Measurements from ENCODE around the gene FGFR4. TPM values are rescaled to one million over a fixed set of nuclear protein-coding genes. Genes with fewer than 3 reads are reported as not detected.
A peak's percentile ranks its signal among the peaks of the same experiment; 100 is the strongest.

FGFR4 gene
- total RNA-seq (2014; rRNA removed; shearing (Covaris generic)) (145 and 150 TPM in 2 replicates), polyA plus RNA-seq (2016; fragmentation: Nextera tagmentation; extraction: Ambion mirVana) (40.3 and 43.4 TPM in 2 replicates)
- long read RNA-seq, partial matches to known transcripts, result 0 of 10 reads
- long read RNA-seq, other reads (novel, unspliced or antisense), result 6 of 10 reads

DNA sequence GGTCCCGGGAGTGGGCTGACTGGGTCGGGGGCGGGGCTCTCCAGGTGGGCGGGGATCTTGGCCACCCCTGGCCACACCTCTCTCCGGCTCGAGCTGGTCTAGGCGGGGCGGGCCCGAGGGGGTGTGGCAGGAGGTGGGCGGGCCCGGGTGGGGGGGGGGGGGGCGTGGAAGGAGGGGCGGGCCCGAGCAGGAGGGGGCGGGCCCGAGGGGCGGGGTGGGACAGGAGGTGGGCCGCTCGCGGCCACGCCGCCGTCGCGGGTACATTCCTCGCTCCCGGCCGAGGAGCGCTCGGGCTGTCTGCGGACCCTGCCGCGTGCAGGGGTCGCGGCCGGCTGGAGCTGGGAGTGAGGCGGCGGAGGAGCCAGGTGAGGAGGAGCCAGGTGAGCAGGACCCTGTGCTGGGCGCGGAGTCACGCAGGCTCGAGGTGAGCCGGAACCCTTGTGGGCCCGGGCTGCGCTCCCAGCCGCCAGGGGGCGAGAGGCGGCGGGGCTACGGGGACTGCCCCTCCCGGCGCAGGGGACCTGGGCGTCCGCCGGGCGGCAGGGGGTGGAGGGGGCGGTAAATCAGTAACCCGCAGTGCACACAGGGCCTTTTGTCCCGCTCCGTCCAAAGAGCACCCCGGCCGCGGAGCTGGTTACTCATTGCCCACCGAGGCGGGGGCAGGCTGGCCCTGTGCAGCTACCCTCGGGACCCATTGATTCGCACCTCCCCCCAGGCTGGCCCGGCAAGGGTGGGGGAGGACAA lies at the start of gene FGFR4:
FGFR4 (plus strand) TSS at position 262 of the 744 bp plus-strand sequence. CDS start 2,688 bp downstream, outside the sequence.
- H3K79me2 ChIP-seq (replicated peaks; ENCODE audit: insufficient read depth), result peaks cover 22% of the 10 kb centered on the region
- Mint-ChIP-seq H3K4me3 (peak within 1 kb of the TSS; percentile 71), H3K27ac (peak within 1 kb of the TSS; percentile 17; the same call in 1 of the 2 replicates), H3K27me3 (ENCODE audit: insufficient read depth, low read depth, poor library complexity) (peaks cover 11% of the 10 kb centered on the region), H3K9me3 (no peaks in the 10 kb centered on the region; the same call in 2 of the 3 replicates), H3K4me1 (peaks cover 31% of the 10 kb centered on the region), H3K36me3 (ENCODE audit: low read depth) (peaks cover 17% of the 10 kb centered on the region)
- peak within 1 kb of the TSS; percentile 95 for H3K4me3 ChIP-seq
- H2AFZ ChIP-seq, result peak within 1 kb of the TSS; percentile 78
- H3K27ac ChIP-seq (ENCODE audit: low read depth), result peak within 1 kb of the TSS; percentile 81
- H3K4me2 ChIP-seq, result peak within 1 kb of the TSS; percentile 98
- TF ChIP-seq STAT1 (IDR thresholded peaks at IDR 0.05; ENCODE audit: unreplicated experiment) (peak; percentile 80), EZH2 (IDR thresholded peaks at IDR 0.05; ENCODE audit: low read depth, unreplicated experiment) (no peak), POLR2AphosphoS5 (IDR thresholded peaks at IDR 0.05; ENCODE audit: low read depth) (peak; percentile 85), CREB1 (CRISPR knock-in tag; IDR thresholded peaks at IDR 0.05; ENCODE audit: low read depth) (peak; percentile 60; the same call in 1 of the 2 replicates)
- TF ChIP-seq, protein P1, sequence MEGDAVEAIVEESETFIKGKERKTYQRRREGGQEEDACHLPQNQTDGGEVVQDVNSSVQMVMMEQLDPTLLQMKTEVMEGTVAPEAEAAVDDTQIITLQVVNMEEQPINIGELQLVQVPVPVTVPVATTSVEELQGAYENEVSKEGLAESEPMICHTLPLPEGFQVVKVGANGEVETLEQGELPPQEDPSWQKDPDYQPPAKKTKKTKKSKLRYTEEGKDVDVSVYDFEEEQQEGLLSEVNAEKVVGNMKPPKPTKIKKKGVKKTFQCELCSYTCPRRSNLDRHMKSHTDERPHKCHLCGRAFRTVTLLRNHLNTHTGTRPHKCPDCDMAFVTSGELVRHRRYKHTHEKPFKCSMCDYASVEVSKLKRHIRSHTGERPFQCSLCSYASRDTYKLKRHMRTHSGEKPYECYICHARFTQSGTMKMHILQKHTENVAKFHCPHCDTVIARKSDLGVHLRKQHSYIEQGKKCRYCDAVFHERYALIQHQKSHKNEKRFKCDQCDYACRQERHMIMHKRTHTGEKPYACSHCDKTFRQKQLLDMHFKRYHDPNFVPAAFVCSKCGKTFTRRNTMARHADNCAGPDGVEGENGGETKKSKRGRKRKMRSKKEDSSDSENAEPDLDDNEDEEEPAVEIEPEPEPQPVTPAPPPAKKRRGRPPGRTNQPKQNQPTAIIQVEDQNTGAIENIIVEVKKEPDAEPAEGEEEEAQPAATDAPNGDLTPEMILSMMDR (conservative IDR thresholded peaks at IDR 0.05; ENCODE audit: low read depth in 2 of 2), result peak; percentile 69 to 79
- H3K9me2 ChIP-seq (ENCODE audit: insufficient read depth), result no peaks in the 10 kb centered on the region
- peaks cover 17% of the 10 kb centered on the region for H3F3A ChIP-seq (replicated peaks; ENCODE audit: low read depth)
- peaks cover 24% of the 10 kb centered on the region for H3K4me1 ChIP-seq (ENCODE audit: insufficient read depth)
- H4K20me1 ChIP-seq (replicated peaks; ENCODE audit: insufficient read depth), result peaks cover 3% of the 10 kb centered on the region; the same call in 1 of the 2 replicates
- peaks cover 4% of the 10 kb centered on the region for H3K36me3 ChIP-seq (ENCODE audit: insufficient read depth)
- ATAC-seq (peak; percentile 82), DNase-seq (ENCODE audit: low spot score) (peak; percentile 96)
- H3K27me3 ChIP-seq (ENCODE audit: insufficient read depth), result no peaks in the 10 kb centered on the region

DNA sequence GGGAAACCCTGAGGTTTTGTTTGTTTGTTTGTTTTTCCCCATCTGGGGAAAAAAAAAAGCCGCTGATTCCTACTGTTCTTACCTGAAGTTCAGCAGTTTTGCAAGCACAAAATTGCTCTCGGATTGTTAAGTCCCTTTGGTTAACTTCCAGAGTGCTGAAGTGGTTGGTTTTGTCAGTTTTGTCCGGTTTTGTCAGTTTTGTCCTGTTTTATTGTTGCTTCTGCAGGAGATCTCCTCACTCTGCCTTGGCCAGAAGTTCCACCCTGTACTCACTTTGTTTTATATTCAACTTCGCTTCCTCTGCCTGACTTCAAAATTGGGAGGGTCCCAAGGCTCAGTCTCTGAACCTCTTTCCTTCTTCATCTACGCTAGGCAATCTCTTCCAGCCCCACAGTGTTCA lies 49.8 kb upstream of the FGFR4 start:
- ATAC-seq (no peak), DNase-seq (ENCODE audit: low spot score) (no peak)
- H2AFZ ChIP-seq, result no peak overlapping the region
- peaks cover 12% of the 10 kb centered on the region; the same call in 1 of the 2 replicates for H3K4me1 ChIP-seq (ENCODE audit: insufficient read depth)
- H3K27ac ChIP-seq (ENCODE audit: low read depth), result peak overlapping the region; percentile 67
- H3K27me3 ChIP-seq (ENCODE audit: insufficient read depth), result no peaks in the 10 kb centered on the region
- Mint-ChIP-seq H3K4me3 (no peak overlapping the region), H3K9me3 (no peaks in the 10 kb centered on the region), H3K4me1 (peaks cover 9% of the 10 kb centered on the region), H3K27me3 (ENCODE audit: insufficient read depth, low read depth, poor library complexity) (peaks cover 4% of the 10 kb centered on the region), H3K27ac (no peak overlapping the region), H3K36me3 (ENCODE audit: low read depth) (peaks cover 10% of the 10 kb centered on the region)
- peaks cover 12% of the 10 kb centered on the region for H4K20me1 ChIP-seq (replicated peaks; ENCODE audit: insufficient read depth)
- no peak overlapping the region for H3K4me2 ChIP-seq
- peaks cover 56% of the 10 kb centered on the region for H3K79me2 ChIP-seq (replicated peaks; ENCODE audit: insufficient read depth)
- H3K9me2 ChIP-seq (ENCODE audit: insufficient read depth), result no peaks in the 10 kb centered on the region
- H3K36me3 ChIP-seq (ENCODE audit: insufficient read depth), result peaks cover 5% of the 10 kb centered on the region; the same call in 1 of the 2 replicates
- no peaks in the 10 kb centered on the region for H3F3A ChIP-seq (replicated peaks; ENCODE audit: low read depth)
- H3K4me3 ChIP-seq, result no peak overlapping the region
- TF ChIP-seq, protein P2, sequence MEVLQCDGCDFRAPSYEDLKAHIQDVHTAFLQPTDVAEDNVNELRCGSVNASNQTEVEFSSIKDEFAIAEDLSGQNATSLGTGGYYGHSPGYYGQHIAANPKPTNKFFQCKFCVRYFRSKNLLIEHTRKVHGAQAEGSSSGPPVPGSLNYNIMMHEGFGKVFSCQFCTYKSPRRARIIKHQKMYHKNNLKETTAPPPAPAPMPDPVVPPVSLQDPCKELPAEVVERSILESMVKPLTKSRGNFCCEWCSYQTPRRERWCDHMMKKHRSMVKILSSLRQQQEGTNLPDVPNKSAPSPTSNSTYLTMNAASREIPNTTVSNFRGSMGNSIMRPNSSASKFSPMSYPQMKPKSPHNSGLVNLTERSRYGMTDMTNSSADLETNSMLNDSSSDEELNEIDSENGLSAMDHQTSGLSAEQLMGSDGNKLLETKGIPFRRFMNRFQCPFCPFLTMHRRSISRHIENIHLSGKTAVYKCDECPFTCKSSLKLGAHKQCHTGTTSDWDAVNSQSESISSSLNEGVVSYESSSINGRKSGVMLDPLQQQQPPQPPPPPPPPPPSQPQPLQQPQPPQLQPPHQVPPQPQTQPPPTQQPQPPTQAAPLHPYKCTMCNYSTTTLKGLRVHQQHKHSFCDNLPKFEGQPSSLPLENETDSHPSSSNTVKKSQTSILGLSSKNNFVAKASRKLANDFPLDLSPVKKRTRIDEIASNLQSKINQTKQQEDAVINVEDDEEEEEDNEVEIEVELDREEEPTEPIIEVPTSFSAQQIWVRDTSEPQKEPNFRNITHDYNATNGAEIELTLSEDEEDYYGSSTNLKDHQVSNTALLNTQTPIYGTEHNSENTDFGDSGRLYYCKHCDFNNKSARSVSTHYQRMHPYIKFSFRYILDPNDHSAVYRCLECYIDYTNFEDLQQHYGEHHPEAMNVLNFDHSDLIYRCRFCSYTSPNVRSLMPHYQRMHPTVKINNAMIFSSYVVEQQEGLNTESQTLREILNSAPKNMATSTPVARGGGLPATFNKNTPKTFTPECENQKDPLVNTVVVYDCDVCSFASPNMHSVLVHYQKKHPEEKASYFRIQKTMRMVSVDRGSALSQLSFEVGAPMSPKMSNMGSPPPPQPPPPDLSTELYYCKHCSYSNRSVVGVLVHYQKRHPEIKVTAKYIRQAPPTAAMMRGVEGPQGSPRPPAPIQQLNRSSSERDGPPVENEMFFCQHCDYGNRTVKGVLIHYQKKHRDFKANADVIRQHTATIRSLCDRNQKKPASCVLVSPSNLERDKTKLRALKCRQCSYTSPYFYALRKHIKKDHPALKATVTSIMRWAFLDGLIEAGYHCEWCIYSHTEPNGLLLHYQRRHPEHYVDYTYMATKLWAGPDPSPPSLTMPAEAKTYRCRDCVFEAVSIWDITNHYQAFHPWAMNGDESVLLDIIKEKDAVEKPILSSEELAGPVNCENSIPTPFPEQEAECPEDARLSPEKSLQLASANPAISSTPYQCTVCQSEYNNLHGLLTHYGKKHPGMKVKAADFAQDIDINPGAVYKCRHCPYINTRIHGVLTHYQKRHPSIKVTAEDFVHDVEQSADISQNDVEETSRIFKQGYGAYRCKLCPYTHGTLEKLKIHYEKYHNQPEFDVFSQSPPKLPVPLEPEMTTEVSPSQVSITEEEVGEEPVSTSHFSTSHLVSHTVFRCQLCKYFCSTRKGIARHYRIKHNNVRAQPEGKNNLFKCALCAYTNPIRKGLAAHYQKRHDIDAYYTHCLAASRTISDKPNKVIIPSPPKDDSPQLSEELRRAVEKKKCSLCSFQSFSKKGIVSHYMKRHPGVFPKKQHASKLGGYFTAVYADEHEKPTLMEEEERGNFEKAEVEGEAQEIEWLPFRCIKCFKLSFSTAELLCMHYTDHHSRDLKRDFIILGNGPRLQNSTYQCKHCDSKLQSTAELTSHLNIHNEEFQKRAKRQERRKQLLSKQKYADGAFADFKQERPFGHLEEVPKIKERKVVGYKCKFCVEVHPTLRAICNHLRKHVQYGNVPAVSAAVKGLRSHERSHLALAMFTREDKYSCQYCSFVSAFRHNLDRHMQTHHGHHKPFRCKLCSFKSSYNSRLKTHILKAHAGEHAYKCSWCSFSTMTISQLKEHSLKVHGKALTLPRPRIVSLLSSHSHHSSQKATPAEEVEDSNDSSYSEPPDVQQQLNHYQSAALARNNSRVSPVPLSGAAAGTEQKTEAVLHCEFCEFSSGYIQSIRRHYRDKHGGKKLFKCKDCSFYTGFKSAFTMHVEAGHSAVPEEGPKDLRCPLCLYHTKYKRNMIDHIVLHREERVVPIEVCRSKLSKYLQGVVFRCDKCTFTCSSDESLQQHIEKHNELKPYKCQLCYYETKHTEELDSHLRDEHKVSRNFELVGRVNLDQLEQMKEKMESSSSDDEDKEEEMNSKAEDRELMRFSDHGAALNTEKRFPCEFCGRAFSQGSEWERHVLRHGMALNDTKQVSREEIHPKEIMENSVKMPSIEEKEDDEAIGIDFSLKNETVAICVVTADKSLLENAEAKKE (CRISPR knock-in tag; IDR thresholded peaks at IDR 0.05), result no peak
- TF ChIP-seq CREB1 (CRISPR knock-in tag; IDR thresholded peaks at IDR 0.05; ENCODE audit: low read depth) (no peak), JUNB (IDR thresholded peaks at IDR 0.05; ENCODE audit: unreplicated experiment) (no peak), EZH2phosphoT487 (IDR thresholded peaks at IDR 0.05; ENCODE audit: unreplicated experiment) (no peak), ZNF331 (CRISPR knock-in tag; IDR thresholded peaks at IDR 0.05; ENCODE audit: low read depth) (no peak), EZH2 (IDR thresholded peaks at IDR 0.05; ENCODE audit: low read depth, unreplicated experiment) (no peak)
- TF ChIP-seq, protein P1 (conservative IDR thresholded peaks at IDR 0.05; ENCODE audit: low read depth in 2 of 2), result no peak

All from GM23338 (cell line).